OCI-LY1 (cell line): Measurements from ENCODE around the gene FAM89B.

ENCODE experiments used
- H2AFZ ChIP-seq: fragments of 200-600 bp; sonication (generic), shearing (Covaris generic); 2 replicates; pipeline ENCODE4 v1.6.0; 2014; ENCODE audit warnings: antibody characterized with exemption, mild to moderate bottlenecking, low read length
- H3F3A ChIP-seq: fragments of 200-600 bp; sonication (generic), shearing (Covaris generic); 2 replicates; pipeline ENCODE4 v1.6.0; 2014; ENCODE audit warnings: mild to moderate bottlenecking, antibody characterized with exemption, low read length, moderate library complexity; ENCODE audit not compliant: insufficient read depth
- H3K27ac ChIP-seq: fragments of 200-600 bp; sonication (generic); 2 replicates; pipeline ENCODE4 v1.5.1; 2014; ENCODE audit warnings: low read length, mixed run types, mild to moderate bottlenecking, low read depth; ENCODE audit not compliant: poor library complexity, severe bottlenecking
- H3K27me3 ChIP-seq: fragments of 200-600 bp; sonication (generic); 2 replicates; pipeline ENCODE4 v1.6.0; 2014; ENCODE audit warnings: antibody characterized with exemption, mild to moderate bottlenecking, low read length, moderate library complexity; ENCODE audit not compliant: insufficient read depth
- H3K36me3 ChIP-seq: fragments of 200-600 bp; sonication (generic); 2 replicates; pipeline ENCODE4 v1.6.1; 2014; ENCODE audit warnings: mild to moderate bottlenecking, antibody characterized with exemption, low read length, moderate library complexity, mixed read lengths; ENCODE audit not compliant: insufficient read depth
- H3K4me1 ChIP-seq: fragments of 200-600 bp; sonication (generic); 2 replicates; pipeline ENCODE4 v1.5.1; 2014; ENCODE audit warnings: mild to moderate bottlenecking, low read length, moderate library complexity; ENCODE audit not compliant: insufficient read depth, severe bottlenecking
- H3K4me2 ChIP-seq: fragments of 200-600 bp; sonication (generic), shearing (Covaris generic); 2 replicates; pipeline ENCODE4 v1.6.1; 2014; ENCODE audit warnings: low read length
- H3K4me3 ChIP-seq: fragments of 200-600 bp; sonication (generic); 2 replicates; pipeline ENCODE4 v1.5.1; 2014; ENCODE audit warnings: low read length, low read depth, mild to moderate bottlenecking, mixed read lengths; ENCODE audit not compliant: poor library complexity, severe bottlenecking
- H3K79me2 ChIP-seq: fragments of 200-600 bp; shearing (Covaris generic); 2 replicates; pipeline ENCODE4 v1.6.1; 2016; ENCODE audit warnings: mixed run types, low read length, mixed read lengths; ENCODE audit not compliant: insufficient read depth
- H3K9ac ChIP-seq: fragments of 200-600 bp; sonication (generic), shearing (Covaris generic); 2 replicates; pipeline ENCODE4 v1.6.1; 2014; ENCODE audit warnings: mild to moderate bottlenecking, low read length, mixed read lengths
- H3K9me2 ChIP-seq: fragments of 200-600 bp; sonication (generic), shearing (Covaris generic); 2 replicates; pipeline ENCODE4 v1.6.1; 2014; ENCODE audit warnings: low read depth, mild to moderate bottlenecking, low read length, mixed read lengths
- H3K9me3 ChIP-seq: fragments of 200-600 bp; shearing (Covaris generic); 2 replicates; pipeline ENCODE4 v1.6.1; 2014; ENCODE audit warnings: low read length, mixed read lengths
- H4K20me1 ChIP-seq: fragments of 200-600 bp; sonication (generic), shearing (Covaris generic); 2 replicates; pipeline ENCODE4 v1.6.0; 2016; ENCODE audit warnings: mild to moderate bottlenecking, low read length; ENCODE audit not compliant: insufficient read depth
- EZH2 ChIP-seq: fragments of 200-600 bp; sonication (generic), shearing (Covaris generic); IDR thresholded peaks from 2 replicates; pipeline ENCODE4 v1.8.0; 2017; ENCODE audit warnings: borderline replicate concordance, mixed run types, mild to moderate bottlenecking, antibody characterized with exemption, low read length, moderate library complexity, mixed read lengths
- TF ChIP-seq, protein P1 (sequence below): fragments of 200-600 bp; sonication (generic), shearing (Covaris generic); IDR thresholded peaks from 2 replicates; pipeline ENCODE4 v1.5.1; 2017; ENCODE audit warnings: mild to moderate bottlenecking, antibody characterized with exemption, low read length, moderate library complexity, mixed read lengths

The FAM89B gene

DNA sequence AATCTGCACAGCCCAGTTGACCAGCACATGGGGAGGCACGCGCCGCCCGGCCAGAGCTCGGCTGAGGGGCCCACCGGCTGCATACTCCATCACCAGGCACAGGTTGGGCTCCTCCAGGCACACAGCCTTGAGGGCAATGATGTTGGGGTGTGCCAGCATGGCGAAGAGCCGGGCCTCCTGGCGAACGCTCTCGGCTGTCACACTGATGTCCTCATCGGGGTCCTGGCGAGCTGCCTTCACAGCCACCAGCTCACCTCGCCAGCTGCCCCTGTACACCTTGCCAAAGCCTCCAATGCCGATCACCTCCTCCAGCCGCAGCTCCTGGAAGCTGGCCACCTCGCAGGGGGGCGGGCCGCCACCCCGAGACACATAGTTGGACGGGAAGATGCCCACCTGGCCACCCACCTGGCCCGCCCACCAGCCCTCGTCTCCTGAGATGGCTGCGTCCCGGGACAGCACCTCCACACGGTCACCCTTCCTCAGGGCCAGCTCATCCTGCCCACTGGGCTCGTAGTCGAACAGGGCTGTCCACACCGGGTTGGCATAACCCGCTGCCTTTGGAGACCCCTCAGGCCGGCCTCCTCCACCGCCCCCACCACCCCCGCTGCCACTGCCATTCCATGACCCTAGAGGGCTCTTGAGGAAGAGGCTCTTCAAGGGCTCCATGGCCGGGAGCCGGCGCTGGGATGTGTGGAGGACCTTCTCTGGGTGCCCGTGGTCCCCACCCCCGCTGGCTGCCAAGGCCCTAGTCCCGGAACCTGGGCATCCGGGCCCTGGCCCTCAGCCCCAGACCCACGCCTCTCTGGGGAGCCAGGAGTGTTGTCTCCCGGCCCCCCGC lies 41.0 kb downstream of the FAM89B start:
- no peaks in the 10 kb centered on the region for H3F3A ChIP-seq
- H2AFZ ChIP-seq = no peak overlapping the region
- H3K9me2 ChIP-seq = no peaks in the 10 kb centered on the region
- H3K4me3 ChIP-seq = peak overlapping the region; percentile 83
- H3K4me2 ChIP-seq = peak overlapping the region; percentile 73
- peaks cover 9% of the 10 kb centered on the region; the same call in 1 of the 2 replicates for H3K79me2 ChIP-seq
- no peaks in the 10 kb centered on the region for H3K27me3 ChIP-seq
- H3K9ac ChIP-seq = peak overlapping the region; percentile 82
- H4K20me1 ChIP-seq = no peaks in the 10 kb centered on the region
- TF ChIP-seq, protein P1, sequence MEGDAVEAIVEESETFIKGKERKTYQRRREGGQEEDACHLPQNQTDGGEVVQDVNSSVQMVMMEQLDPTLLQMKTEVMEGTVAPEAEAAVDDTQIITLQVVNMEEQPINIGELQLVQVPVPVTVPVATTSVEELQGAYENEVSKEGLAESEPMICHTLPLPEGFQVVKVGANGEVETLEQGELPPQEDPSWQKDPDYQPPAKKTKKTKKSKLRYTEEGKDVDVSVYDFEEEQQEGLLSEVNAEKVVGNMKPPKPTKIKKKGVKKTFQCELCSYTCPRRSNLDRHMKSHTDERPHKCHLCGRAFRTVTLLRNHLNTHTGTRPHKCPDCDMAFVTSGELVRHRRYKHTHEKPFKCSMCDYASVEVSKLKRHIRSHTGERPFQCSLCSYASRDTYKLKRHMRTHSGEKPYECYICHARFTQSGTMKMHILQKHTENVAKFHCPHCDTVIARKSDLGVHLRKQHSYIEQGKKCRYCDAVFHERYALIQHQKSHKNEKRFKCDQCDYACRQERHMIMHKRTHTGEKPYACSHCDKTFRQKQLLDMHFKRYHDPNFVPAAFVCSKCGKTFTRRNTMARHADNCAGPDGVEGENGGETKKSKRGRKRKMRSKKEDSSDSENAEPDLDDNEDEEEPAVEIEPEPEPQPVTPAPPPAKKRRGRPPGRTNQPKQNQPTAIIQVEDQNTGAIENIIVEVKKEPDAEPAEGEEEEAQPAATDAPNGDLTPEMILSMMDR = no peak
- TF ChIP-seq EZH2 = no peak
- H3K9me3 ChIP-seq = no peaks in the 10 kb centered on the region
- peak overlapping the region; percentile 77 for H3K27ac ChIP-seq
- peaks cover 13% of the 10 kb centered on the region for H3K36me3 ChIP-seq
- H3K4me1 ChIP-seq = peaks cover 48% of the 10 kb centered on the region

DNA sequence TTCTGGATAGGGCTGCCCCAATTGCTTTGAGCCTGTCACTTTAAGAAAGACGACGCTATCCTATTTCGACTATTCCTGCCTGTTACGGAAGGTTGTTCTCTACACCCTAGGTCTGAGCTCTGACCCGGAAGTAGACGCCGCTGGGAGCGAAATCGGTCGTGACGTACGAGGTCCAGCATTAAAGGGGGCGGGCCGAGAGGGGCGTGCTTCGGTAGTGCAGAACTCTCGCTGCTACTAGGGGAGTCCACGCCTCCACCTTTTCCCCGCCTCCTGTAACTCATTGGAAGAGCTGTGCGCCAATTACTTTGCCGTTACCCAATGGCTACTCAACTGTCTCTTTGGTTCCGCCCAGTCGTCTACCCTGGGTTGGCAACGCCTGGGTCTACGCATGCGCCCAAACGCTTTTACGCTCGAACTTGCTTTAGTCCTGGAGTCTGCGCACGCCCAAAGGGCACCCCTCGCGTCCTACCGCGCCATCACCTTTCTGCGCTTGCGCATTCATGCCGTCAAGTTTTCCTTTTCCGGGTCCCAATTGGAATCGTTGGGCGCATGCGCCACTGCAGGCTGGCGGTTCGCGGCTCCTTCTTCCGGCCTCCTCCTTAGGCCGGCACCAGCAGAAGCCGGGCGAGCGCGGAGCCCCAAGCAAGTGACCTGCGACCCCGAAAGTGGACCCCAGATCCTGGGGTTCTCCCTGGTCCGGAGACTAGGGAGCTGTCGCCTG lies 43.1 kb downstream of the FAM89B start, which contains the start of gene PCNX3:
Gene PCNX3 (plus strand): TSS at position 548 of the 721 bp plus-strand sequence. CDS start 536 bp downstream, outside the sequence.
- Histone ChIP-seq H3K9me3 (no peaks in the 10 kb centered on the region), H3K27ac (peak within 1 kb of the TSS; percentile 77), H4K20me1 (no peaks in the 10 kb centered on the region), H3F3A (no peaks in the 10 kb centered on the region), H3K79me2 (peaks cover 9% of the 10 kb centered on the region; the same call in 1 of the 2 replicates), H3K27me3 (no peaks in the 10 kb centered on the region), H3K36me3 (peaks cover 33% of the 10 kb centered on the region), H3K4me2 (peak within 1 kb of the TSS; percentile 98), H3K4me3 (peak within 1 kb of the TSS; percentile 83), H2AFZ (no peak within 1 kb of the TSS), H3K4me1 (peaks cover 58% of the 10 kb centered on the region), H3K9me2 (no peaks in the 10 kb centered on the region), H3K9ac (peak within 1 kb of the TSS; percentile 93)
- no peak for TF ChIP-seq EZH2
- TF ChIP-seq, protein P1 = no peak

DNA sequence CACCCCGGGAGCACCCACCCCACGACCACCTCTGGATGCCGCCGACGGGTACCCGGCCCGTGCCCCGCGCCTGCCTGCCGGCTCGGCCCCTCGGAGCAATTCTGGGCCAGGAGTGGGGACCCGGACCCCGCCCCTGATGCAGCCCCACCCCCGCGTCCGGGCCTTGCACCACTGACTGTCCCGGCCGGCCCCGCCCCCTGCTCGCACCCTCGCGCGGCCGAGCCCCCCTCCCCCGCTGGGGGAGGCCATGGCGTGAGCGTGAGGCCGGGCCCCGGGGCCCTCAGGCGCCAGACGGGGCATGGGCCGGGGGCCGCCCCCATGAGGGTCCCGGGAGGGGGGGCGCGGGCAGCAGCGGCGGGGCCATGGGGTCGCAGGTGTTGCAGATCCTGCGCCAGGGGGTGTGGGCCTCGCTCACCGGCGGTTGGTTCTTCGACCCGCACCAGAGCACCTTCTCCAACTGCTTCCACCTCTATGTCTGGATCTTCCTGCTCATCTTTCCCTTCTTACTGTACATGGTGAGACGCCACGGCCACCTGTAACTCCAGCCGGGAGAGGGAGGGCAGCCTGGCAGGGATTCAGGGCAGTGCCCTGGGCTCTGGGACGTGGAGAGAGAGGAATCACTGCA lies 43.7 kb downstream of the FAM89B start:
- Histone ChIP-seq H3K4me2 (peak overlapping the region; percentile 98), H4K20me1 (no peaks in the 10 kb centered on the region), H3K4me1 (peaks cover 62% of the 10 kb centered on the region), H3K9ac (peak overlapping the region; percentile 93), H3K79me2 (peaks cover 9% of the 10 kb centered on the region; the same call in 1 of the 2 replicates), H3K4me3 (peak overlapping the region; percentile 76), H3K36me3 (peaks cover 39% of the 10 kb centered on the region), H3K27me3 (no peaks in the 10 kb centered on the region), H2AFZ (no peak overlapping the region), H3K9me2 (no peaks in the 10 kb centered on the region), H3K9me3 (no peaks in the 10 kb centered on the region), H3K27ac (peak overlapping the region; percentile 72), H3F3A (no peaks in the 10 kb centered on the region)
- TF ChIP-seq EZH2 = no peak
- TF ChIP-seq, protein P1 = no peak
